ENCODE data around the gene NFYA. TPM values are rescaled to one million over a fixed set of nuclear protein-coding genes. Genes with fewer than 3 reads are reported as not detected.

Gene NFYA
- total and polyA plus RNA-seq, 2 of the 13 experiments (the other 11 are each of a cell fraction or from before 2014, with no cell fraction given): 16.0 to 22.9 TPM

DNA sequence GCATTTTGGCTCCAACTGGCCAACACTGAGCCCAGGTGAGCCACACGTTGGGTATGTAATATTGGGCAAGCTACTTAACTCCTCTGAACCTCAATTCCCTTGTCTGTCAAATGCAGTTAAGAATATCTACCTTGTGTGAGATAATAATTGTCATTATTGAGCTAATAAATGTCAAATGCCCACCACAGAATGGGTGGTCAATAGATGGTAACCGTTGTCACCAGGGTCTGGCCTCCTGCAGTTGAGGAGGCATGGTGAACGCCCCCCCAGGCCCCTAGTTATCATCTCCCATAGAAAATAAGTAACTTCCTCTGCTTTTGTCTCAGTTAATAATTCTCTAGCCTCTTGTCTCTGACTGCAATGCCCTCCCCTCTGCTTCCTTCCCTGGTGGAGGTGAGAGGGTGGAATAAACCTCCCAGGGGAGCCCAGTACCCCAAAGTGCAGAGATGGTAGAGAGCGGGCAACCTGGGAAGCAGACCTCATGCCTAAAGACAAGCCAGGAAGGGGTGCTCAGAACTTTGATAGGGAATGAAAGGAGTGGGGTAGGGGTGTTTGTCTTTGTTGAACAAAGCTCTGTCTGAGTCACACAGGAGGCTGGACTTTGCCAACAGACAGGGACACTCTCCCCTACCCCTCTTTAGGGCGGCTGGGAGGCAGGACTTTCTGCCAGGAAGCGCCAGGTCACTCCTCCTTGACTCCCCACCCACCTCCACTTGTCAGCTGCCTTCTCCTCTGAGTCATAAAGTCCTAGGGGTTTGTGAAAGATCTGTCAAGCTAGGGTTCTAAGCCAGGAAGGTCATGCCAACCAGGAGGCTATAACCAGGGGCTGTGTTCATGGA lies 32.5 kb upstream of the NFYA start (continued):
- TF ChIP-seq ZNF674 (CRISPR knock-in tag; IDR thresholded peaks at IDR 0.05; ENCODE audit: low read depth) (no peak), ZNF850 (CRISPR knock-in tag; conservative IDR thresholded peaks at IDR 0.05) (no peak), MED13 (CRISPR knock-in tag; IDR thresholded peaks at IDR 0.05) (peak; percentile 57), SP1 (IDR thresholded peaks at IDR 0.05) (no peak), SP1 (CRISPR knock-in tag; IDR thresholded peaks at IDR 0.05) (peak; percentile 46; the same call in 1 of the 2 replicates), NR2F2 (IDR thresholded peaks at IDR 0.05; ENCODE audit: borderline replicate concordance, low read depth) (0 out of 2 replicates have a peak, but pooled peaks have one; percentile 10), MIER3 (CRISPR knock-in tag; IDR thresholded peaks at IDR 0.05; ENCODE audit: borderline replicate concordance) (peak; percentile 82), BCL6 (CRISPR knock-in tag; IDR thresholded peaks at IDR 0.05) (peak; percentile 27; the same call in 1 of the 2 replicates), SNAPC2 (CRISPR knock-in tag; IDR thresholded peaks at IDR 0.05) (no peak), ZC3H4 (CRISPR knock-in tag; IDR thresholded peaks at IDR 0.05; ENCODE audit: borderline replicate concordance) (no peak), ZNF431 (CRISPR knock-in tag; IDR thresholded peaks at IDR 0.05; ENCODE audit: borderline replicate concordance, low read depth) (peak; percentile 78; the same call in 1 of the 2 replicates), GZF1 (CRISPR knock-in tag; IDR thresholded peaks at IDR 0.05) (no peak), NFRKB (IDR thresholded peaks at IDR 0.05) (no peak), YY1 (IDR thresholded peaks at IDR 0.05; ENCODE audit: insufficient read depth, insufficient replicate concordance, low read depth, low read length) (no peak), ZNF510 (CRISPR knock-in tag; IDR thresholded peaks at IDR 0.05; ENCODE audit: low read depth) (no peak), MEIS2 (CRISPR knock-in tag; IDR thresholded peaks at IDR 0.05) (peak; percentile 88), ZNF816 (CRISPR knock-in tag; IDR thresholded peaks at IDR 0.05; ENCODE audit: borderline replicate concordance) (peak; percentile 56; the same call in 1 of the 2 replicates)
- TF ChIP-seq, protein P1, sequence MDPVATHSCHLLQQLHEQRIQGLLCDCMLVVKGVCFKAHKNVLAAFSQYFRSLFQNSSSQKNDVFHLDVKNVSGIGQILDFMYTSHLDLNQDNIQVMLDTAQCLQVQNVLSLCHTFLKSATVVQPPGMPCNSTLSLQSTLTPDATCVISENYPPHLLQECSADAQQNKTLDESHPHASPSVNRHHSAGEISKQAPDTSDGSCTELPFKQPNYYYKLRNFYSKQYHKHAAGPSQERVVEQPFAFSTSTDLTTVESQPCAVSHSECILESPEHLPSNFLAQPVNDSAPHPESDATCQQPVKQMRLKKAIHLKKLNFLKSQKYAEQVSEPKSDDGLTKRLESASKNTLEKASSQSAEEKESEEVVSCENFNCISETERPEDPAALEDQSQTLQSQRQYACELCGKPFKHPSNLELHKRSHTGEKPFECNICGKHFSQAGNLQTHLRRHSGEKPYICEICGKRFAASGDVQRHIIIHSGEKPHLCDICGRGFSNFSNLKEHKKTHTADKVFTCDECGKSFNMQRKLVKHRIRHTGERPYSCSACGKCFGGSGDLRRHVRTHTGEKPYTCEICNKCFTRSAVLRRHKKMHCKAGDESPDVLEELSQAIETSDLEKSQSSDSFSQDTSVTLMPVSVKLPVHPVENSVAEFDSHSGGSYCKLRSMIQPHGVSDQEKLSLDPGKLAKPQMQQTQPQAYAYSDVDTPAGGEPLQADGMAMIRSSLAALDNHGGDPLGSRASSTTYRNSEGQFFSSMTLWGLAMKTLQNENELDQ (CRISPR knock-in tag; IDR thresholded peaks at IDR 0.05; ENCODE audit: borderline replicate concordance): no peak
- TF ChIP-seq, protein P2, sequence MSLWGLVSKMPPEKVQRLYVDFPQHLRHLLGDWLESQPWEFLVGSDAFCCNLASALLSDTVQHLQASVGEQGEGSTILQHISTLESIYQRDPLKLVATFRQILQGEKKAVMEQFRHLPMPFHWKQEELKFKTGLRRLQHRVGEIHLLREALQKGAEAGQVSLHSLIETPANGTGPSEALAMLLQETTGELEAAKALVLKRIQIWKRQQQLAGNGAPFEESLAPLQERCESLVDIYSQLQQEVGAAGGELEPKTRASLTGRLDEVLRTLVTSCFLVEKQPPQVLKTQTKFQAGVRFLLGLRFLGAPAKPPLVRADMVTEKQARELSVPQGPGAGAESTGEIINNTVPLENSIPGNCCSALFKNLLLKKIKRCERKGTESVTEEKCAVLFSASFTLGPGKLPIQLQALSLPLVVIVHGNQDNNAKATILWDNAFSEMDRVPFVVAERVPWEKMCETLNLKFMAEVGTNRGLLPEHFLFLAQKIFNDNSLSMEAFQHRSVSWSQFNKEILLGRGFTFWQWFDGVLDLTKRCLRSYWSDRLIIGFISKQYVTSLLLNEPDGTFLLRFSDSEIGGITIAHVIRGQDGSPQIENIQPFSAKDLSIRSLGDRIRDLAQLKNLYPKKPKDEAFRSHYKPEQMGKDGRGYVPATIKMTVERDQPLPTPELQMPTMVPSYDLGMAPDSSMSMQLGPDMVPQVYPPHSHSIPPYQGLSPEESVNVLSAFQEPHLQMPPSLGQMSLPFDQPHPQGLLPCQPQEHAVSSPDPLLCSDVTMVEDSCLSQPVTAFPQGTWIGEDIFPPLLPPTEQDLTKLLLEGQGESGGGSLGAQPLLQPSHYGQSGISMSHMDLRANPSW (CRISPR knock-in tag; IDR thresholded peaks at IDR 0.05; ENCODE audit: borderline replicate concordance): peak; percentile 39; the same call in 1 of the 2 replicates
- TF ChIP-seq, protein P3, sequence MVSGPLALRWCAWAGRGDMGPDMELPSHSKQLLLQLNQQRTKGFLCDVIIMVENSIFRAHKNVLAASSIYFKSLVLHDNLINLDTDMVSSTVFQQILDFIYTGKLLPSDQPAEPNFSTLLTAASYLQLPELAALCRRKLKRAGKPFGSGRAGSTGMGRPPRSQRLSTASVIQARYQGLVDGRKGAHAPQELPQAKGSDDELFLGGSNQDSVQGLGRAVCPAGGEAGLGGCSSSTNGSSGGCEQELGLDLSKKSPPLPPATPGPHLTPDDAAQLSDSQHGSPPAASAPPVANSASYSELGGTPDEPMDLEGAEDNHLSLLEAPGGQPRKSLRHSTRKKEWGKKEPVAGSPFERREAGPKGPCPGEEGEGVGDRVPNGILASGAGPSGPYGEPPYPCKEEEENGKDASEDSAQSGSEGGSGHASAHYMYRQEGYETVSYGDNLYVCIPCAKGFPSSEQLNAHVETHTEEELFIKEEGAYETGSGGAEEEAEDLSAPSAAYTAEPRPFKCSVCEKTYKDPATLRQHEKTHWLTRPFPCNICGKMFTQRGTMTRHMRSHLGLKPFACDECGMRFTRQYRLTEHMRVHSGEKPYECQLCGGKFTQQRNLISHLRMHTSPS (CRISPR knock-in tag; IDR thresholded peaks at IDR 0.05; ENCODE audit: low read depth): peak; percentile 92; the same call in 1 of the 2 replicates
- TF ChIP-seq, protein P4, sequence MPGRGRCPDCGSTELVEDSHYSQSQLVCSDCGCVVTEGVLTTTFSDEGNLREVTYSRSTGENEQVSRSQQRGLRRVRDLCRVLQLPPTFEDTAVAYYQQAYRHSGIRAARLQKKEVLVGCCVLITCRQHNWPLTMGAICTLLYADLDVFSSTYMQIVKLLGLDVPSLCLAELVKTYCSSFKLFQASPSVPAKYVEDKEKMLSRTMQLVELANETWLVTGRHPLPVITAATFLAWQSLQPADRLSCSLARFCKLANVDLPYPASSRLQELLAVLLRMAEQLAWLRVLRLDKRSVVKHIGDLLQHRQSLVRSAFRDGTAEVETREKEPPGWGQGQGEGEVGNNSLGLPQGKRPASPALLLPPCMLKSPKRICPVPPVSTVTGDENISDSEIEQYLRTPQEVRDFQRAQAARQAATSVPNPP (CRISPR knock-in tag; IDR thresholded peaks at IDR 0.05): no peak
